SKM-1 (cell line): ENCODE measurements around the gene ARID3B.

Source experiments
- DNase-seq: peaks from one replicate; lab custom pipeline; 2025; ENCODE audit not compliant: unreplicated experiment; lab: John Stamatoyannopoulos, UW

The ARID3B gene

GRCh38 chr15:74633781-74634180, 92.8 kb downstream of the ARID3B start:
- DNase-seq = no peak

- DNase-seq = peak; percentile 63
Observed at GRCh38 chr15:74635228-74635627, 94.2 kb downstream of the ARID3B start.

GRCh38 chr15:74636984-74637383, 96.0 kb downstream of the ARID3B start:
- DNase-seq = no peak

GRCh38 chr15:74641151-74641550, 100.1 kb downstream of the ARID3B start:
- no peak for DNase-seq

DNA sequence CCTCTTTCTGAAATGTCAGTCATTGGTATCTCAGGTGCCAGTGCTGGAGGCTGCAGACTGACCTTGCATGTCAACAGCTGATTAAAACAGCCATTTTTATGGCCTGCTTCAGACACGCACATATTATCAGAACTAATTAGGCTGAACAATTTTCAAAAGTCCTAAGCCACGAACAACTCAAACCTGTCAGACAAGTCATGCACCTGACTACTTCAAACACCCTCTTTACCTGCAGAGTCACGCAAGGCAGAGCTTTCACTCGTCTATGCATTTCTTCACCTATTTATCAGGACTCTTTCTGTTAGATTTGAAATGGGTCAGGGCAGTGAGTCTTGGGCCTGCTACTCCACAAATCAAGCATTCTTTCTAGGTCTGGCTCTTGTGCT, 101.3 kb downstream of the ARID3B start:
- DNase-seq = no peak

DNA sequence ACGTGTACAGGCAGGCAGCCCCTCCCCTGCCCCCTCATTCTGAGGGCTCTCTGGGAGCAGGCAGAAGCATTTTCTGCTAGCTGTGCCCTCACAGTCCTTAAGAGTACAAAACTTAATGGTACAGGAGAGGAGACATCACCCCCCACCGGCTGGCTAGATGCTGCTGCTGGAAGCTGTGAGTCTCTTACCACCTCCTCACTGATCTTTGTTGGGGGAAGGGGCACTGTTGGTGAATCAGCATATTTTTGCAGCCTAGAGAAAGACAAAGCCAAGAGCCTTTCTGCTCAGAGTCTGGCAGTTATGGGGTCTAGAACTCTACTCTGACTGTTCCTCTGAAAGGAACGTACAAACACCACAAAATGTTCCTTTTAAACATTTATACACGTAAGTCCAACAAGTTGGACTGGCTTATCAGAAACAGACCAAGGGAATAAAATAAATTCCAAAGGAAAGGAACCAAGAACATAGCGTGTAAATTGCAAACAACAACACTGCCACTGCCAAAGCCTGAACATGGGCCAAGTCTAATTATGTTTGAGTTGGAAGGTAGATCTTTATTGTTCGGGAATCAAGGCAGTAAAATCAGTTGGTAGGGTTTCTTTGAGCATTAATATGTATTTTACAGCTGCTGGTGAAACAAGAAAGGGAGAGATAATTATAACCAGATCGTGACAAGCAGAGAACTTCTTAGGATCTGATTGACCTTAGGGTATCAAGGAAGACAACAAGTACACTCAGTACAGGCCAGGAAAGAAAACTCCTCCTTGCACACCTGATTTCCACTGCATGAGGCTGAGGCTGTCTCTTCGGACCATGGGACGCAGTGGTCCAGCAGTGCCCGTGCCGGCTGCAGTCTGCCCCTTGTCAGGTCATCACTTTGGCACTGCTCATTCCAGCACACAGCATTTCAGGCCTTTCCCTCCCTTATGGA, 102.0 kb downstream of the ARID3B start:
- DNase-seq = no peak

GRCh38 chr15:74643665-74644204, 102.7 kb downstream of the ARID3B start:
- no peak for DNase-seq

DNA sequence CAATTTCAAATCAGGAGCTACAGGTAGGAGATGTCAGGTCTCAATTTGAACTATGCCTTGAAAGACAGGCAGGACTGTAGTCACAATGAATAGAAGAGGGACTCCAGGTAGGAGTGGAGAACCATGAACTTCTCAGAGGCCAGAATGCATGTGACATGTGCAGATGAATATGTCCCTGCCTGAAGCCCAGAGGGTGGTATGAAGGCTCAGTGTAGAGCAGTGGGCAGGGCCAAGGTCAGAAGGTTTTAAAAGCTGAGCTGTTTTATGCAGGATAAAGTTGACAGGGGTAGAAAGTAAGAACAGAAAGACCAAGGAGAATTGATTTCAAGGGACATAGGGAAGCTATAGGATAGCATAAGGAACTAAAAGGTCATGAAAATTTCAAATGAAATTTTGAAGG, 105.5 kb downstream of the ARID3B start:
- no peak for DNase-seq
